PC-9 (cell line): ENCODE measurements around the gene ARMC12. TPM values are rescaled to one million over a fixed set of nuclear protein-coding genes. Genes with fewer than 3 reads are reported as not detected.
A peak's percentile ranks its signal among the peaks of the same experiment; 100 is the strongest.

Source experiments
- BruUV-seq: library from RNA; stranded (reverse); fragments of 400-500 nt; replicated peaks from 2 replicates; lab custom pipeline; 2021; lab: Mats Ljungman, UMichigan
- CTCF ChIA-PET: fragments of 300-600 bp; sonication (Branson Sonifier 250); formaldehyde crosslinking; loops from one replicate; lab custom pipeline; 2022; ENCODE audit warnings: antibody characterized with exemption; lab: Charles Lee
- POLR2A ChIA-PET: fragments of 300-600 bp; sonication (Branson Sonifier 250); formaldehyde crosslinking; loops from one replicate; lab custom pipeline; 2022; ENCODE audit warnings: antibody characterized with exemption; ENCODE audit not compliant: unreplicated experiment; lab: Charles Lee
- DNase-seq, 2 experiments: peaks; one replicate each; pipeline versions ENCODE4 v3.0.0 to v3.0.0-alpha.2; 2015 to 2022; ENCODE audit warnings: mixed read lengths in 1 of 2
- H2AFZ ChIP-seq: fragments of 200-600 bp; sonication (generic); 2 replicates; pipeline ENCODE4 v1.8.1; 2017; ENCODE audit warnings: antibody characterized with exemption
- H3F3A ChIP-seq: fragments of 200-600 bp; sonication (generic); 2 replicates; pipeline ENCODE4 v1.8.1; 2017; ENCODE audit warnings: antibody characterized with exemption, mild to moderate bottlenecking, low read depth; ENCODE audit not compliant: insufficient read depth
- H3K27ac ChIP-seq: fragments of 200-600 bp; sonication (generic); 2 replicates; pipeline ENCODE4 v1.6.1; 2016; ENCODE audit warnings: mixed run types
- H3K27me3 ChIP-seq: fragments of 200-600 bp; sonication (generic); 2 replicates; pipeline ENCODE4 v1.6.1; 2016; ENCODE audit warnings: low read depth, mixed run types; ENCODE audit not compliant: insufficient read depth
- H3K36me3 ChIP-seq: fragments of 200-600 bp; sonication (generic); 2 replicates; pipeline ENCODE4 v1.6.1; 2016; ENCODE audit warnings: low read depth, mixed run types
- H3K4me1 ChIP-seq: fragments of 200-600 bp; sonication (generic); replicated peaks from 2 replicates; pipeline ENCODE4 v1.6.1; 2016; ENCODE audit warnings: mixed run types; ENCODE audit not compliant: insufficient read depth
- H3K4me2 ChIP-seq: fragments of 200-600 bp; sonication (generic); 2 replicates; pipeline ENCODE4 v1.6.1; 2017; ENCODE audit warnings: mixed run types
- H3K4me3 ChIP-seq: fragments of 200-600 bp; sonication (generic); 2 replicates; pipeline ENCODE4 v1.6.1; 2016; ENCODE audit warnings: mixed run types
- H3K79me2 ChIP-seq: fragments of 200-600 bp; sonication (generic); 2 replicates; pipeline ENCODE4 v1.6.1; 2017; ENCODE audit warnings: low read depth, mixed run types
- H3K9me2 ChIP-seq: fragments of 200-600 bp; sonication (generic); 2 replicates; pipeline ENCODE4 v1.8.1; 2017; ENCODE audit warnings: mild to moderate bottlenecking; ENCODE audit not compliant: insufficient read depth
- H3K9me3 ChIP-seq: fragments of 200-600 bp; sonication (generic); 2 replicates; pipeline ENCODE4 v1.8.1; 2016; ENCODE audit warnings: low read depth; ENCODE audit not compliant: insufficient read depth
- H4K20me1 ChIP-seq: fragments of 200-600 bp; sonication (generic); 2 replicates; pipeline ENCODE4 v1.8.1; 2017; ENCODE audit not compliant: insufficient read depth
- EZH2 ChIP-seq: fragments of 200-600 bp; sonication (generic); IDR thresholded peaks from 2 replicates; pipeline ENCODE4 v1.8.0; 2017; ENCODE audit warnings: antibody characterized with exemption, low read depth
- intact Hi-C: fragments of 100-400 bp; cut with micrococcal nuclease; formaldehyde crosslinking; loops from one replicate; pipeline ENCODE4 v1.10.0; 2022; ENCODE audit not compliant: unreplicated experiment
- total RNA-seq: library from RNA; stranded (reverse); gene quantifications from 2 replicates; pipeline ENCODE4 v1.2.3, GENCODE V29; 2021
- TF ChIP-seq, protein P1 (sequence below): fragments of 200-600 bp; sonication (generic); conservative IDR thresholded peaks from 2 replicates; pipeline ENCODE4 v1.6.1; 2017; ENCODE audit warnings: mixed run types, antibody characterized with exemption, mild to moderate bottlenecking, moderate library complexity

ARMC12 gene
- total RNA-seq, 1 experiment from 2014 or later = 0.57 TPM

- BruUV-seq = no TSS peak
- no peak overlapping the region for H3K27ac ChIP-seq
- no peak for TF ChIP-seq EZH2
- TF ChIP-seq, protein P1, sequence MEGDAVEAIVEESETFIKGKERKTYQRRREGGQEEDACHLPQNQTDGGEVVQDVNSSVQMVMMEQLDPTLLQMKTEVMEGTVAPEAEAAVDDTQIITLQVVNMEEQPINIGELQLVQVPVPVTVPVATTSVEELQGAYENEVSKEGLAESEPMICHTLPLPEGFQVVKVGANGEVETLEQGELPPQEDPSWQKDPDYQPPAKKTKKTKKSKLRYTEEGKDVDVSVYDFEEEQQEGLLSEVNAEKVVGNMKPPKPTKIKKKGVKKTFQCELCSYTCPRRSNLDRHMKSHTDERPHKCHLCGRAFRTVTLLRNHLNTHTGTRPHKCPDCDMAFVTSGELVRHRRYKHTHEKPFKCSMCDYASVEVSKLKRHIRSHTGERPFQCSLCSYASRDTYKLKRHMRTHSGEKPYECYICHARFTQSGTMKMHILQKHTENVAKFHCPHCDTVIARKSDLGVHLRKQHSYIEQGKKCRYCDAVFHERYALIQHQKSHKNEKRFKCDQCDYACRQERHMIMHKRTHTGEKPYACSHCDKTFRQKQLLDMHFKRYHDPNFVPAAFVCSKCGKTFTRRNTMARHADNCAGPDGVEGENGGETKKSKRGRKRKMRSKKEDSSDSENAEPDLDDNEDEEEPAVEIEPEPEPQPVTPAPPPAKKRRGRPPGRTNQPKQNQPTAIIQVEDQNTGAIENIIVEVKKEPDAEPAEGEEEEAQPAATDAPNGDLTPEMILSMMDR = no peak
- no peak overlapping the region for H3K4me3 ChIP-seq
- H3K9me2 ChIP-seq = no peaks in the 10 kb centered on the region
- ChIA-PET CTCF (no interaction called here), POLR2A (no interaction called here)
- no peaks in the 10 kb centered on the region for H3F3A ChIP-seq
- no peaks in the 10 kb centered on the region for H3K4me1 ChIP-seq
- no peaks in the 10 kb centered on the region for H3K36me3 ChIP-seq
- H3K27me3 ChIP-seq = no peaks in the 10 kb centered on the region
- H4K20me1 ChIP-seq = no peaks in the 10 kb centered on the region
- peaks cover 3% of the 10 kb centered on the region; the same call in 1 of the 2 replicates for H3K9me3 ChIP-seq
- no peaks in the 10 kb centered on the region for H3K79me2 ChIP-seq
- no peak overlapping the region for H2AFZ ChIP-seq
- intact Hi-C loops = no loop called here
- DNase-seq = no peak
- no peak overlapping the region for H3K4me2 ChIP-seq
Measured at GRCh38 chr6:35707714-35708407, 29.0 kb upstream of the ARMC12 start.

- CTCF ChIA-PET = no interaction called here
Measured at GRCh38 chr6:35708585-35708984, 28.2 kb upstream of the ARMC12 start.

GRCh38 chr6:35710241-35710847, 26.5 kb upstream of the ARMC12 start:
- Histone ChIP-seq H3K9me3 (no peaks in the 10 kb centered on the region), H3K4me3 (no peak overlapping the region), H3K36me3 (no peaks in the 10 kb centered on the region), H3K9me2 (no peaks in the 10 kb centered on the region), H3K79me2 (no peaks in the 10 kb centered on the region), H3K4me2 (0 out of 2 replicates have a peak overlapping the region, but pooled peaks have one; percentile 16), H4K20me1 (no peaks in the 10 kb centered on the region), H3K4me1 (no peaks in the 10 kb centered on the region), H3K27me3 (no peaks in the 10 kb centered on the region), H3F3A (no peaks in the 10 kb centered on the region), H3K27ac (no peak overlapping the region), H2AFZ (no peak overlapping the region)
- intact Hi-C loops = no loop called here
- TF ChIP-seq, protein P1 = no peak
- TF ChIP-seq EZH2 = no peak
- DNase-seq = peak in 1 of 2 experiments; percentile 63
- no TSS peak for BruUV-seq
- ChIA-PET CTCF (interaction anchor here (0.7 kb wide), 1 partner anchor 179 kb away, joined by 5 read pairs; no protein-coding TSS in a partner anchor), POLR2A (no interaction called here)

More at GRCh38 chr6:35708585-35708984, 28.2 kb upstream of the ARMC12 start:
- Histone ChIP-seq H3K4me3 (no peak overlapping the region), H3K27me3 (no peaks in the 10 kb centered on the region), H4K20me1 (no peaks in the 10 kb centered on the region), H2AFZ (no peak overlapping the region), H3K36me3 (no peaks in the 10 kb centered on the region), H3K9me2 (no peaks in the 10 kb centered on the region), H3K4me1 (no peaks in the 10 kb centered on the region), H3K9me3 (peaks cover 3% of the 10 kb centered on the region; the same call in 1 of the 2 replicates), H3F3A (no peaks in the 10 kb centered on the region), H3K27ac (no peak overlapping the region), H3K79me2 (no peaks in the 10 kb centered on the region), H3K4me2 (no peak overlapping the region)
- POLR2A ChIA-PET = no interaction called here
- BruUV-seq = no TSS peak
- TF ChIP-seq, protein P1 = no peak
- no peak for TF ChIP-seq EZH2
- DNase-seq = no peak
- intact Hi-C loops = no loop called here
